T-helper 2 cell treated with Interferon-gamma antibody and Interleukin-4, amounts not matched to agents 5 μg/mL and 100 μg/mL, for 36 hours (primary cell): ENCODE measurements around the gene ATP8A1.

ENCODE experiments used
- DNase-seq: peaks from one replicate; pipeline ENCODE4 v3.0.0; 2021; ENCODE audit warnings: low spot score
- H3K27ac Mint-ChIP-seq: one replicate; pipeline ENCODE4 v1.8.0; 2021; ENCODE audit warnings: mild to moderate bottlenecking, mixed read lengths
- H3K27me3 Mint-ChIP-seq: one replicate; pipeline ENCODE4 v1.8.0; 2021; ENCODE audit warnings: low read depth, mixed read lengths
- H3K36me3 Mint-ChIP-seq: one replicate; pipeline ENCODE4 v1.8.0; 2021; ENCODE audit warnings: low read depth, mixed read lengths
- H3K4me1 Mint-ChIP-seq: one replicate; pipeline ENCODE4 v1.8.0; 2021; ENCODE audit warnings: low read depth, mixed read lengths
- H3K4me3 Mint-ChIP-seq: one replicate; pipeline ENCODE4 v1.8.0; 2022; ENCODE audit warnings: mild to moderate bottlenecking, moderate library complexity, mixed read lengths
- H3K9me3 Mint-ChIP-seq: one replicate; pipeline ENCODE4 v1.8.0; 2021; ENCODE audit warnings: mixed read lengths

ATP8A1 gene

DNA sequence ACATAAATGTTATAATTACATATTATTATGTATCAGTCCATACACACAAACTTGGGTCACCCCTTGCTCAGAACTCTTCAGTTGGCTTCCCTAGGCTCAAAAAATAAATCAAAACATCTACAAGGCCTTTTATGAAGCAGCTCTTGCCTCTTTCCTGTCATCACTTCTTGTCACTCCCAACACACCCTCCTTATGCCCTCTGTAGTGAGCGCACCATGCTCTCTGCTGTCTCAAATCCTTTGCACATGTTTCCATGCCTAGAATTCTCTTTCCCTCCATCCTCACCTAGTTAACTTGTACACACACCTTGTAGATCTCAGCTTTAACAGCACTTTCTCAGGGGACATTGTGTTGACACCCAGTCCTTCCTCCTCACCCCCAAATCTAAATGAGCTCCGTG lies 53.0 kb downstream of the ATP8A1 start:
- Mint-ChIP-seq H3K4me1 (peaks cover 10% of the 10 kb centered on the region), H3K27me3 (no peaks in the 10 kb centered on the region), H3K36me3 (peaks cover 5% of the 10 kb centered on the region), H3K9me3 (no peaks in the 10 kb centered on the region), H3K27ac (no peak overlapping the region), H3K4me3 (no peak overlapping the region)
- DNase-seq = no peak

DNA sequence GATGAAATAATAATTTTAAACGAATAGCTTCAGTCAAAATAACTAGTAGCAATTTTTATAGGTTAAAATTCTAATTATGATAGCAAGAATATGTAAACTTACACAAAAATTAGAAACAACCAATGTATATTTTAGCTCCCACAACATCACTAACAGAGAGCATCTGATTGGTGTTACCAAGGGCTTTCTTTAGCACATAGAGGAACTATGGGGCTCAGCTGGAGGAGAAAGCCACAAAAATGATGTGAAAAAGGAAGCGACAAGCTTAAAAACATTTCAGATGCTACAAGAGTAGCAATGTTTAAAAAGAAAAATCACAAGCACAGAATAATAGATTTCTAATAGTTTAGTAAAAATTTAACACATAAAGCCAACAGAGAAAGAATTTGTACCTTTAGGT lies 56.3 kb downstream of the ATP8A1 start:
- no peak for DNase-seq
- Mint-ChIP-seq H3K4me1 (no peaks in the 10 kb centered on the region), H3K27me3 (no peaks in the 10 kb centered on the region), H3K4me3 (no peak overlapping the region), H3K9me3 (no peaks in the 10 kb centered on the region), H3K27ac (no peak overlapping the region), H3K36me3 (peaks cover 4% of the 10 kb centered on the region)

DNA sequence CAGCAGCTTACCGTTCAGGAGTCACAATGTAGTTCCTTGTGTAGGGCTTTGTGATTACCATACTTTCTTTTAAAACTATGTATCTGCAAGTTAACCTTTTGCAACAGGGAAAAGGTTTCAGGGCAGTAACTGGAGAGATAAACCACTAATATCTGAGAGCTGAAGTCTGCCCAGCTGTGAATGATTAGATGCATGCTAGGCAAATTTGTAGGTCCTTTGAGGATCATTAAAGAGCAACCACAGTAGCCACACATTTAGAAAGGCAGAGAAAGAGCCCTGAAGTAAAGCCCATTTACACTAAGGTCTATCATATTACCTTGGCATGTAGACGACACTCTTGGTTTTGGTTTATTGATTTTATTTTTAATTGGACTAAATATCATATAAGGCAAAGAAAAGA lies 60.0 kb downstream of the ATP8A1 start:
- H3K36me3 Mint-ChIP-seq = peaks cover 1% of the 10 kb centered on the region

DNA sequence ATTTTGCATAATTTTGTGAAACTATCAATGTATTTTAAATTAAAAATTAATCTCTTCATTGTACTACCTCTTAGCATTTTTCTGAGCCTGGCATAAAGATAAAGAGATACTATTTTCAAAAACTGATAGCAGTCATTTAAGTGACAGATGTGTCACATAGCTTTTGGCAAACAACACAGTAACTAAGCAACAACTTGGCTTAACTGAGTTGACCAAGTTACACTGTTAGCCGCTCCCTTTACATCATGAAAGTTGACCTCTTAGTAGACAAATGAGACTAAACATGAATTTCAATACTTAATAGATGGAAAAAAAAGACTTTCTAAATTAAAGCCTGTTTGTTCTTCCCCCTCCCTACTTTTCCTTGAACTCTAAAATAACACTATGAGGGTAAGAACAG lies 62.0 kb downstream of the ATP8A1 start:
- Mint-ChIP-seq H3K9me3 (no peaks in the 10 kb centered on the region), H3K36me3 (peaks cover 1% of the 10 kb centered on the region), H3K27me3 (no peaks in the 10 kb centered on the region), H3K27ac (no peak overlapping the region), H3K4me3 (no peak overlapping the region), H3K4me1 (peaks cover 4% of the 10 kb centered on the region)
- DNase-seq = no peak

More for the DNA sequence above, 60.0 kb downstream of the ATP8A1 start:
- DNase-seq = no peak
- no peaks in the 10 kb centered on the region for H3K27me3 Mint-ChIP-seq
- no peaks in the 10 kb centered on the region for H3K4me1 Mint-ChIP-seq
- H3K9me3 Mint-ChIP-seq = no peaks in the 10 kb centered on the region
- no peak overlapping the region for H3K27ac Mint-ChIP-seq
- H3K4me3 Mint-ChIP-seq = no peak overlapping the region

DNA sequence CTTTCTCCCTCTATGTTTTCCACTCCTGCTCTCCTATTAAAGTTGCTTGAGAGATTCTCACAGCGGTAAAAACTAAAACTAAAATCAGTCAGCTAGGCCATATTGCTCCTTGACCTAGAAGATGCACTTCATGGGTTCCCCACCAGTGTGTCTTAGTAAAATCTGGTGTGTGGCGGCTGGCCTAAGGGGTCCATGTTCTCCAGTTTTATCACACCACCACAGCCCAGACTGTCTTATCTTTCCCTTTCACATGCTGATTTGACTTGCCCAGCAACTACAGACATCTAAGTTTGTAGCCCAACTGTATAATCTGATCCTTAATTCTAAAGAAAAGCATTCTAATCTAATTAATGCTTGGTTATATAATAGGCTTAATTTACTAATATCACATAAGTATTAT lies 68.0 kb downstream of the ATP8A1 start:
- Mint-ChIP-seq H3K4me3 (no peak overlapping the region), H3K36me3 (peaks cover 16% of the 10 kb centered on the region), H3K27me3 (no peaks in the 10 kb centered on the region), H3K9me3 (no peaks in the 10 kb centered on the region), H3K27ac (no peak overlapping the region), H3K4me1 (peaks cover 4% of the 10 kb centered on the region)
- no peak for DNase-seq

DNA sequence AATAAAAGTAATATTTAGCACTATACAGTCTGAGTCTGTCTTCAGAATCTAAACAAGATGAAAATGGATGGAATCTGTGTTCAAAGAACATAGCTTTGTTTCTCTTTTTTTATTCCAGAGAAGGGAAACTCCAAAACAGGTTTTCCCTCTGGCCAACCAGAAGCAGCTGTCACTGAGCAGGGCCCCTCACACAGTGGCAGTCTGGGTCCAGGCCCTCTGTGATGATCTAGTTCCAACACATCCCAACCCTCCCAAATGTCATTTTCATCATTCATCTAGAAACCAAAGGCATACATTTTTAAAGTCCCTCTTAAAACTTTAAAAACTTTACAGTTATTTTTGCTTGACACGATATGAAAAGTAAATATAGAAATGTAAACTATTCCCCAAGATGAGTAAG lies 70.1 kb downstream of the ATP8A1 start:
- no peak for DNase-seq
- H3K4me3 Mint-ChIP-seq = no peak overlapping the region
- H3K9me3 Mint-ChIP-seq = no peaks in the 10 kb centered on the region
- H3K27me3 Mint-ChIP-seq = no peaks in the 10 kb centered on the region
- H3K36me3 Mint-ChIP-seq = peaks cover 20% of the 10 kb centered on the region
- no peak overlapping the region for H3K27ac Mint-ChIP-seq
- H3K4me1 Mint-ChIP-seq = peaks cover 4% of the 10 kb centered on the region

DNA sequence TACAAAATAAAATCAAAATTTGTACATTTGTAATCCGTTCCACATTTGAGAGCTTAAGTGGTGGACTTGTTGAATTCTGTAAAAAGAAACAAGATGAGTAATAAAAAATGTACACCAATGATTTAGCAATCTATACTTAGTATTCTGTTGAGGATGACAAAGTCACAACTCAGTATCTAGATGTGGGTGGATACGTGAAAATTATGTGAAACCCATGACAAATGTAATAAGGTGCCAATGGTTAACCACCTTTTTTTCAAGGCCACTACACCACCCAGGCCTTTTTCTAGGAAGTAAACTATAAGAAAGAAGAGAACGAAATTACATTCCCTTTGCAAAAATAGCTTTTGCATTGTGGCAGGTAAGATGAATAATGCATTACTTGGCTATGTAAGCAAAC lies 77.0 kb downstream of the ATP8A1 start:
- H3K4me1 Mint-ChIP-seq = no peaks in the 10 kb centered on the region
- H3K27me3 Mint-ChIP-seq = no peaks in the 10 kb centered on the region
- H3K36me3 Mint-ChIP-seq = peaks cover 24% of the 10 kb centered on the region
- H3K4me3 Mint-ChIP-seq = no peak overlapping the region
- DNase-seq = no peak
- H3K27ac Mint-ChIP-seq = no peak overlapping the region
- no peaks in the 10 kb centered on the region for H3K9me3 Mint-ChIP-seq

DNA sequence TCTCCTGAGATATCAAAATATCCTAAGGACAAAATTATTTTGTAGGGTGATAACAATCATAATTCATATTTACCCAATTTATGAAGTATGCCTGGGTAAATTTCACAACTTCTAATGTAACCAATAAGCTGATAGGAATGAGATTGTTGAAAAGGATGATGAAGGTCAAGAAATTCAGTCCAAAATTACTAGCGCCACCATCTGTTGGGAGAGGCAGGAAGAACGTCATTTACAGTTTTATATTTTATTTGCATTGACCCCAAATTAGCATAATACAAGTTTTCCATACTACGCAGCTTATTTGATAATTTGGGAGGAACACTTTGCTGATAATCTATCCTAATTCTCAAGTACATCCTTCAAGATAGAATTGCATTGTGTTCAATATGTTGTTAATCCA lies 78.7 kb downstream of the ATP8A1 start:
- H3K9me3 Mint-ChIP-seq = no peaks in the 10 kb centered on the region
- peaks cover 16% of the 10 kb centered on the region for H3K36me3 Mint-ChIP-seq
- H3K27ac Mint-ChIP-seq = no peak overlapping the region

DNA sequence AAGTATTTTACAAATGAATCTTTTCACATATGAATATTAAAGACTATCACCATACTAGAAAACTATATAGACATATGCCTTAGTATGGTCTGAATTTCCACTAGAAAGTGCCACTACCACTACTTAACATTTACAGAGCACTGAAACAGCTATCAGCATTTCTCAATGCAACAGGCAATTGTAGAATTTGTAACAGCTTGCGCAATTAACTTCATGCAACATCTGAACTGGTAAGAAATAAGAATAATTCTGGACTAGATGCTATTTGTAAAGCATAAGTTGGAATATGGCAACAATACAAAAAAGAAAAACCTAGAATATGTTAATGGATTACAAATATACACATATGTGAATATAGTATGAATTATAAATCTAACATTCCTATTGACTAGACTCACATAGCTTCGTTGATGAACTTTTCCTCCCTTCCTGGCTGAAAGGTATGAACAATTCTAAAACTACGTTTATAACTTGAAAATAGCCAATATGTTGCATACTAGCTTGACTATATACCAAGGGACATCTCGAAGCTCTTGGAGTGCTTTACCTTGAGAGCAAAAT lies 82.0 kb downstream of the ATP8A1 start:
- H3K36me3 Mint-ChIP-seq = peaks cover 8% of the 10 kb centered on the region

More for the DNA sequence above, 78.7 kb downstream of the ATP8A1 start:
- DNase-seq = no peak
- no peak overlapping the region for H3K4me3 Mint-ChIP-seq
- H3K27me3 Mint-ChIP-seq = no peaks in the 10 kb centered on the region
- H3K4me1 Mint-ChIP-seq = no peaks in the 10 kb centered on the region

DNA sequence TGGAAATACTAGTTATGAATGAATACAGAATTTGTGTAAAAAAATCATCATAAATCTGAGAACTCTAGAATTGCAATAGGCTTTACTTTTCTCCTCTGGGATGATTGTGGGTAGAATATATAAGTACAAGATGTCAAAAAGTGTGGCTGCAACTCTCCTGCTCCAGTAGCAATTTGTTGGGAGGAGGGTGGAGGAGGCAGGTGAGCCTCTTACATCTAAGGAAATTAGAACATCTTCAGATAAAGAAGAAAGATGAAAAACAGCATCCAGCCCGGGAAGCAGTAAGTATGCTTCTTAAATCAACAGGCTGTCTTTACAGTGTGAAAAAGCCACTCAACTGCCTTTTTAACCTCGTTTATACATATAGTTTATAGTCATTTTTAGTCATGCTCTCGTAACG lies 83.7 kb downstream of the ATP8A1 start:
- Mint-ChIP-seq H3K27me3 (no peaks in the 10 kb centered on the region), H3K4me1 (no peaks in the 10 kb centered on the region), H3K9me3 (no peaks in the 10 kb centered on the region), H3K36me3 (peaks cover 7% of the 10 kb centered on the region), H3K27ac (no peak overlapping the region), H3K4me3 (no peak overlapping the region)
- no peak for DNase-seq

More for the DNA sequence above, 82.0 kb downstream of the ATP8A1 start:
- H3K4me3 Mint-ChIP-seq = no peak overlapping the region
- DNase-seq = no peak
- no peaks in the 10 kb centered on the region for H3K9me3 Mint-ChIP-seq
- H3K4me1 Mint-ChIP-seq = no peaks in the 10 kb centered on the region
- H3K27me3 Mint-ChIP-seq = no peaks in the 10 kb centered on the region
- no peak overlapping the region for H3K27ac Mint-ChIP-seq

DNA sequence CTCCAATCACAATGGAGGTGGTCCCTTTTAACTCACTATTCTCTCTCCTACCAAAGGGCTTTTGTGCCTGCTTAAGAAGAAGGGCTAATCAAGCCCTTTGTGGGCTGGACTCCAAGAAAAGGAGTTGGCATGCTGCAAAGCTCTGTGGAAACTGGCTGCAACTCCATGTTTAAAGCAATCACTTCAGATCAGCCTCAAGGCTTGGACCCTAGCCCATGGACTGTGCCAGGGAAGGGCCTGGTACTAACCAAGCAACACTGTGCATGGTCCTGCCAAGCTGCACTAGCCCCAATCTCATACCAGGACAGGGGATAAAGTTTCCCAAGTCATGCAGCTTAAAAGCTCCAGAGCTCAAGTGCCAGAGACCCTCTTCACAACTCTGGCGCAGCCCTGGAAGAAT lies 86.7 kb downstream of the ATP8A1 start:
- Mint-ChIP-seq H3K9me3 (no peaks in the 10 kb centered on the region), H3K27me3 (no peaks in the 10 kb centered on the region), H3K4me3 (no peak overlapping the region), H3K27ac (no peak overlapping the region), H3K4me1 (no peaks in the 10 kb centered on the region), H3K36me3 (no peaks in the 10 kb centered on the region)
- DNase-seq = no peak

DNA sequence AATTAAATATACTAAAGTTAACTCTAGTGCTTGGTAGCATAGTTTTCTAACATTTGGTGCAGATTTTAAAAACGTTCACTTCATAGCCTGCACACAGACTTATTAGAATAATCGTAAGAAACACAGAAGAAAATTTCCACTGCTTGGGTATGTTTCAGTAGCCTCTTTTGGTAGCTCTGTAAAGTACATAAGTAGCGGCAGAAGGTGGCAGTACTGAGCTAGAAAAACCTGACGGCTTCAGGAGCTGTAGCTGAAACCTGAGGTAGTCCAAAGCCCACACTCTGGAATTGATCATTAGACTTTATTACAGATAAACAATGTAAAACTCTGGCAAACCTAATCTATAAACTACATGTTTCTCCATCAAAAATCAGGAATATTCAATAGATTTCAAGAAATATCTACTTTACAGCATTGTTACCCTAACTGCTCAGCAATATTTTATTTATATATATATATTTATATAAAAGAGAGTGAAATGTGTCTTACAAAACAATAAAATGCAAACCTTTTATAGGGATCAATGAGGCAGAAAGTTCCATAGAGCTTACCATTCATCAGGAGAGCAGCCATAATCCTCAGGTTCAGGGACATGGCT lies 88.2 kb downstream of the ATP8A1 start:
- Mint-ChIP-seq H3K36me3 (peaks cover 2% of the 10 kb centered on the region), H3K27me3 (no peaks in the 10 kb centered on the region), H3K4me3 (no peak overlapping the region), H3K4me1 (no peaks in the 10 kb centered on the region), H3K27ac (no peak overlapping the region), H3K9me3 (no peaks in the 10 kb centered on the region)
- DNase-seq = peak; percentile 36

DNA sequence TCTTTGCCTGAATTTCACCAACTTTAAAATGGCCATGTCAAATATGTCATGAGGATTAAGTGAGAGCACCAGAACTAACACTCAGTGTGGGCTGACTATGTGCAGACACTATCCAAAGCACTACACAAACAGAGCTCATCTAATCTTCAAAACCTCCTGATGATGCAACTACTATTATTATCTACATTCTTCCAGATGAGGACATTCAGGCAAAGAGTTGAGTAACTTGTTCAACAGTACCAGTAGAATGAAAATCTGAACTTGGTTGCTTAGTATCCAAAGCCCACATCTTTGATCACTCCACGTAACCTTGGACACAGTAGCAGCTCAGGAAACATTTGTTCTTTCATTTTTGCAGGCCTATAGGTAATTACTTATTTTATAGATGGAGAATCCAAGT lies 90.1 kb downstream of the ATP8A1 start:
- H3K36me3 Mint-ChIP-seq = peaks cover 5% of the 10 kb centered on the region
- no peaks in the 10 kb centered on the region for H3K27me3 Mint-ChIP-seq
- H3K27ac Mint-ChIP-seq = no peak overlapping the region
- no peaks in the 10 kb centered on the region for H3K9me3 Mint-ChIP-seq
- no peak for DNase-seq
- H3K4me1 Mint-ChIP-seq = no peaks in the 10 kb centered on the region
- H3K4me3 Mint-ChIP-seq = no peak overlapping the region

DNA sequence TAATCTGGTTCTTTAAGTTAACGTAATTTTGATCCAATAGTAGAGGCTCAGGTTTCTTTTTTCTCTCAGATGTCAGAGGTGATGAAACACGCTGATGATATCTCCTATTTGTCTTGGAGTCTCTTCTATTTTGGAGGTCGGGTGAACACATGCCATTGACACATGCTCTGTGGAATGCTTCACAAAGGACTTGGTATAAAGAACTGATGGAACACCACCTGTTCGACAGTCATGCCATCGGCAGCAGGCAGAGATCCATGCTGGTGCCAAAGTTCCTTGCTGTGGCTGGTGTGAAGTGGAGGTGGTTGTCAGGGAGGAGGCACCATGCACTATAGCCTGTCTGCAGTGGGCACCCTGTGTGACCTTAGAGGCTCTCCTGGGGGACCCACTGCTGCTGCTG lies 94.9 kb downstream of the ATP8A1 start:
- Mint-ChIP-seq H3K27ac (no peak overlapping the region), H3K4me3 (no peak overlapping the region), H3K27me3 (no peaks in the 10 kb centered on the region), H3K36me3 (peaks cover 5% of the 10 kb centered on the region), H3K9me3 (no peaks in the 10 kb centered on the region), H3K4me1 (no peaks in the 10 kb centered on the region)
- no peak for DNase-seq

DNA sequence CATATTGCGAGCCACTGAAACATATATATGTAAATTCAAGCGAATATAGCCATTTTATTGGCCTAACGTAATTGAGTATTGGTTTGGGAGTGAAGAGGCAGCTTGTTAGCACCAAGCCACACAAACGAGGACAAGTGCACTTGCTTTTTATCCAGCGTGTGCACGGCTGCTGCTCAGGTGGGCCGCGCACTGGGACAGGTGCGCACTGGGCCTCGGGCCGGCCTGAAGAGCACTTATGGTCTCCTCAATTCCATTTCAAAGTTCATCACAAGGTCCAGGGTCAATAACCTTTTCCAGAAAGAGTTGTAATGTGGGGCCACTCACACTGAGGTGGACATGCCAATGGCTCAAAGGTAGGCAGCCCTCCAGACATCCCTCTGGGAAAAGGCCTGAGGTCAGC lies 95.9 kb downstream of the ATP8A1 start:
- Mint-ChIP-seq H3K4me3 (no peak overlapping the region), H3K9me3 (no peaks in the 10 kb centered on the region), H3K4me1 (no peaks in the 10 kb centered on the region), H3K27ac (no peak overlapping the region), H3K36me3 (peaks cover 5% of the 10 kb centered on the region), H3K27me3 (no peaks in the 10 kb centered on the region)
- DNase-seq = no peak
